Panc1 (cell line): ENCODE results near the gene RBM5.

Experiments
- CTCF ChIP-seq: fragments of 450-650 bp; IDR thresholded peaks from 2 replicates; pipeline ENCODE4 v1.5.1; 2017; ENCODE audit warnings: mild to moderate bottlenecking
- POLR2AphosphoS5 ChIP-seq: IDR thresholded peaks from 2 replicates; pipeline ENCODE4 v1.6.1; 2012; ENCODE audit warnings: mild to moderate bottlenecking, low read depth, low read length, moderate library complexity
- TF ChIP-seq, protein P1 (sequence below), 2 experiments: IDR thresholded peaks; 2 replicates each; pipeline ENCODE4 v1.6.1; 2011 to 2012; ENCODE audit warnings: low read depth in 2 of 2, control low read depth in 1 of 2, low read length in 1 of 2, mild to moderate bottlenecking in 1 of 2, moderate library complexity in 1 of 2; ENCODE audit not compliant: insufficient read depth in 1 of 2

- no peak for TF ChIP-seq CTCF
- TF ChIP-seq, protein P1, sequence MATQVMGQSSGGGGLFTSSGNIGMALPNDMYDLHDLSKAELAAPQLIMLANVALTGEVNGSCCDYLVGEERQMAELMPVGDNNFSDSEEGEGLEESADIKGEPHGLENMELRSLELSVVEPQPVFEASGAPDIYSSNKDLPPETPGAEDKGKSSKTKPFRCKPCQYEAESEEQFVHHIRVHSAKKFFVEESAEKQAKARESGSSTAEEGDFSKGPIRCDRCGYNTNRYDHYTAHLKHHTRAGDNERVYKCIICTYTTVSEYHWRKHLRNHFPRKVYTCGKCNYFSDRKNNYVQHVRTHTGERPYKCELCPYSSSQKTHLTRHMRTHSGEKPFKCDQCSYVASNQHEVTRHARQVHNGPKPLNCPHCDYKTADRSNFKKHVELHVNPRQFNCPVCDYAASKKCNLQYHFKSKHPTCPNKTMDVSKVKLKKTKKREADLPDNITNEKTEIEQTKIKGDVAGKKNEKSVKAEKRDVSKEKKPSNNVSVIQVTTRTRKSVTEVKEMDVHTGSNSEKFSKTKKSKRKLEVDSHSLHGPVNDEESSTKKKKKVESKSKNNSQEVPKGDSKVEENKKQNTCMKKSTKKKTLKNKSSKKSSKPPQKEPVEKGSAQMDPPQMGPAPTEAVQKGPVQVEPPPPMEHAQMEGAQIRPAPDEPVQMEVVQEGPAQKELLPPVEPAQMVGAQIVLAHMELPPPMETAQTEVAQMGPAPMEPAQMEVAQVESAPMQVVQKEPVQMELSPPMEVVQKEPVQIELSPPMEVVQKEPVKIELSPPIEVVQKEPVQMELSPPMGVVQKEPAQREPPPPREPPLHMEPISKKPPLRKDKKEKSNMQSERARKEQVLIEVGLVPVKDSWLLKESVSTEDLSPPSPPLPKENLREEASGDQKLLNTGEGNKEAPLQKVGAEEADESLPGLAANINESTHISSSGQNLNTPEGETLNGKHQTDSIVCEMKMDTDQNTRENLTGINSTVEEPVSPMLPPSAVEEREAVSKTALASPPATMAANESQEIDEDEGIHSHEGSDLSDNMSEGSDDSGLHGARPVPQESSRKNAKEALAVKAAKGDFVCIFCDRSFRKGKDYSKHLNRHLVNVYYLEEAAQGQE (IDR thresholded peaks at IDR 0.05; ENCODE audit: insufficient read depth in 1 of 2, low read depth in 2 of 2, low read length in 1 of 2) = no peak
- no peak for TF ChIP-seq POLR2AphosphoS5
Measured at GRCh38 chr3:50160561-50160983, 71.9 kb downstream of the RBM5 start.
